HCT116 (cell line): ENCODE results near the gene ARL6IP4.

Source experiments
- CBX3 ChIP-seq: IDR thresholded peaks from 2 replicates; pipeline ENCODE4 v1.6.1; 2012; ENCODE audit warnings: low read depth
- CEBPB ChIP-seq: IDR thresholded peaks from 2 replicates; pipeline ENCODE4 v1.6.1; 2012; ENCODE audit warnings: low read depth
- CTCF ChIP-seq, 3 experiments: fragments of 200-600 bp in 1 of 3; sonication (generic) in 1 of 3; IDR thresholded peaks in 2 of 3; conservative IDR thresholded peaks in 1 of 3; 2 replicates each; pipeline ENCODE4 v1.5.1; 2012 to 2017; ENCODE audit warnings: low read depth in 2 of 3, low read length in 2 of 3, antibody characterized with exemption in 1 of 3, borderline replicate concordance in 1 of 3, control low read depth in 1 of 3, mild to moderate bottlenecking in 1 of 3, mixed read lengths in 1 of 3, mixed run types in 1 of 3, moderate library complexity in 1 of 3; ENCODE audit not compliant: insufficient read depth in 1 of 3
- ELF1 ChIP-seq: IDR thresholded peaks from 2 replicates; pipeline ENCODE4 v1.6.1; 2012; ENCODE audit warnings: low read depth, borderline replicate concordance
- EZH2 ChIP-seq: fragments of 200-600 bp; sonication (generic); IDR thresholded peaks from 2 replicates; pipeline ENCODE4 v1.6.1; 2017; ENCODE audit warnings: antibody characterized with exemption, mixed run types
- EZH2phosphoT487 ChIP-seq: fragments of 200-600 bp; IDR thresholded peaks from 2 replicates; pipeline ENCODE4 v1.6.1; 2018; ENCODE audit warnings: antibody characterized with exemption, borderline replicate concordance
- JUND ChIP-seq: IDR thresholded peaks from 2 replicates; pipeline ENCODE4 v1.6.1; 2012
- MAX ChIP-seq: IDR thresholded peaks from 2 replicates; pipeline ENCODE4 v1.6.1; 2012
- POLR2A ChIP-seq: IDR thresholded peaks from 2 replicates; pipeline ENCODE4 v1.7.0; 2011; ENCODE audit warnings: borderline replicate concordance; ENCODE audit not compliant: insufficient read depth, insufficient read length; ENCODE audit errors: extremely low read depth
- POLR2AphosphoS5 ChIP-seq: IDR thresholded peaks from 2 replicates; pipeline ENCODE4 v1.6.1; 2011; ENCODE audit warnings: mild to moderate bottlenecking, low read depth, low read length, moderate library complexity
- SP1 ChIP-seq: IDR thresholded peaks from 2 replicates; pipeline ENCODE4 v1.6.1; 2012; ENCODE audit warnings: low read depth
- ZNF274 ChIP-seq: fragments of 200-500 bp; sonication (Bioruptor generic); IDR thresholded peaks from 2 replicates; pipeline ENCODE4 v1.6.1; 2014; ENCODE audit warnings: mild to moderate bottlenecking, low read depth, low read length, inconsistent platforms
- TF ChIP-seq, protein P1 (sequence below): IDR thresholded peaks from 2 replicates; pipeline ENCODE4 v1.6.1; 2012; ENCODE audit warnings: low read depth
- TF ChIP-seq, protein P2 (sequence below): IDR thresholded peaks from 2 replicates; pipeline ENCODE4 v1.6.1; 2011; ENCODE audit warnings: mild to moderate bottlenecking, low read length, moderate library complexity; ENCODE audit not compliant: insufficient replicate concordance; ENCODE audit errors: extremely low read depth

DNA sequence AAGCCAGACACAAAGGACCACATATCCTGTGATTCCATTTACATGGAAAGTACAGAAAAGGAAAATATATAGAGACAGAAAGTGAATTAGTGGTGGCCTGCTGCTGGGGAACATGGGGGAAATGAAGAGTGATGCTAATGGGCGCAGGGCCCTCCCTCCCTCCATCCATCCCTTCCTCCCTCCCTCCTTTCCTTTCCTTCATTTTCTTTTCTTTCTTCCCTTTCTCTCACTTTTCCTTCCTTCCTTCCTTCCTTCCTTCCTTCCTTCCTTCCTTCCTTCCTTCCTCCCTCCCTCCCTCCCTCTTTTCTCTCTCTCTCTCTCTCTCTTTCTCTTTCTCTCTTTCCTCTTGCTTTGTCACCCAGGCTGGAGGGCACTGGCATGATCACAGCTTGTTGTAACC is 37.3 kb downstream of the ARL6IP4 start:
- TF ChIP-seq CTCF (IDR thresholded peaks at IDR 0.05 in 2 of 3, conservative IDR thresholded peaks at IDR 0.05 in 1 of 3; ENCODE audit: borderline replicate concordance in 1 of 3, insufficient read depth in 1 of 3, low read depth in 2 of 3, low read length in 2 of 3) (no peak), POLR2A (no peak), CEBPB (no peak), EZH2 (no peak), EZH2phosphoT487 (no peak), CBX3 (no peak), ELF1 (no peak), ZNF274 (no peak), MAX (no peak), POLR2AphosphoS5 (no peak), SP1 (no peak), JUND (no peak)
- TF ChIP-seq, protein P1, sequence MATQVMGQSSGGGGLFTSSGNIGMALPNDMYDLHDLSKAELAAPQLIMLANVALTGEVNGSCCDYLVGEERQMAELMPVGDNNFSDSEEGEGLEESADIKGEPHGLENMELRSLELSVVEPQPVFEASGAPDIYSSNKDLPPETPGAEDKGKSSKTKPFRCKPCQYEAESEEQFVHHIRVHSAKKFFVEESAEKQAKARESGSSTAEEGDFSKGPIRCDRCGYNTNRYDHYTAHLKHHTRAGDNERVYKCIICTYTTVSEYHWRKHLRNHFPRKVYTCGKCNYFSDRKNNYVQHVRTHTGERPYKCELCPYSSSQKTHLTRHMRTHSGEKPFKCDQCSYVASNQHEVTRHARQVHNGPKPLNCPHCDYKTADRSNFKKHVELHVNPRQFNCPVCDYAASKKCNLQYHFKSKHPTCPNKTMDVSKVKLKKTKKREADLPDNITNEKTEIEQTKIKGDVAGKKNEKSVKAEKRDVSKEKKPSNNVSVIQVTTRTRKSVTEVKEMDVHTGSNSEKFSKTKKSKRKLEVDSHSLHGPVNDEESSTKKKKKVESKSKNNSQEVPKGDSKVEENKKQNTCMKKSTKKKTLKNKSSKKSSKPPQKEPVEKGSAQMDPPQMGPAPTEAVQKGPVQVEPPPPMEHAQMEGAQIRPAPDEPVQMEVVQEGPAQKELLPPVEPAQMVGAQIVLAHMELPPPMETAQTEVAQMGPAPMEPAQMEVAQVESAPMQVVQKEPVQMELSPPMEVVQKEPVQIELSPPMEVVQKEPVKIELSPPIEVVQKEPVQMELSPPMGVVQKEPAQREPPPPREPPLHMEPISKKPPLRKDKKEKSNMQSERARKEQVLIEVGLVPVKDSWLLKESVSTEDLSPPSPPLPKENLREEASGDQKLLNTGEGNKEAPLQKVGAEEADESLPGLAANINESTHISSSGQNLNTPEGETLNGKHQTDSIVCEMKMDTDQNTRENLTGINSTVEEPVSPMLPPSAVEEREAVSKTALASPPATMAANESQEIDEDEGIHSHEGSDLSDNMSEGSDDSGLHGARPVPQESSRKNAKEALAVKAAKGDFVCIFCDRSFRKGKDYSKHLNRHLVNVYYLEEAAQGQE = no peak
- TF ChIP-seq, protein P2, sequence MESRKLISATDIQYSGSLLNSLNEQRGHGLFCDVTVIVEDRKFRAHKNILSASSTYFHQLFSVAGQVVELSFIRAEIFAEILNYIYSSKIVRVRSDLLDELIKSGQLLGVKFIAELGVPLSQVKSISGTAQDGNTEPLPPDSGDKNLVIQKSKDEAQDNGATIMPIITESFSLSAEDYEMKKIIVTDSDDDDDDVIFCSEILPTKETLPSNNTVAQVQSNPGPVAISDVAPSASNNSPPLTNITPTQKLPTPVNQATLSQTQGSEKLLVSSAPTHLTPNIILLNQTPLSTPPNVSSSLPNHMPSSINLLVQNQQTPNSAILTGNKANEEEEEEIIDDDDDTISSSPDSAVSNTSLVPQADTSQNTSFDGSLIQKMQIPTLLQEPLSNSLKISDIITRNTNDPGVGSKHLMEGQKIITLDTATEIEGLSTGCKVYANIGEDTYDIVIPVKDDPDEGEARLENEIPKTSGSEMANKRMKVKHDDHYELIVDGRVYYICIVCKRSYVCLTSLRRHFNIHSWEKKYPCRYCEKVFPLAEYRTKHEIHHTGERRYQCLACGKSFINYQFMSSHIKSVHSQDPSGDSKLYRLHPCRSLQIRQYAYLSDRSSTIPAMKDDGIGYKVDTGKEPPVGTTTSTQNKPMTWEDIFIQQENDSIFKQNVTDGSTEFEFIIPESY = no peak
